Neural cell (in vitro differentiated cells): ENCODE results near the gene ZNF429.

Experiments
- EP300 ChIP-seq: fragments of 450-650 bp; conservative IDR thresholded peaks from 2 replicates; pipeline ENCODE4 v1.6.1; 2014; ENCODE audit warnings: antibody characterized with exemption, mild to moderate bottlenecking, moderate library complexity; ENCODE audit not compliant: poor library complexity, severe bottlenecking
- EZH2 ChIP-seq: fragments of 200-600, 300-800 bp; shearing (Covaris generic), sonication (generic); IDR thresholded peaks from 2 replicates; pipeline ENCODE4 v1.6.1; 2014; ENCODE audit warnings: antibody characterized with exemption, low read length, borderline replicate concordance, mild to moderate bottlenecking; ENCODE audit not compliant: insufficient read depth, poor library complexity, severe bottlenecking
- MXI1 ChIP-seq: fragments of 450-650 bp; conservative IDR thresholded peaks from 2 replicates; pipeline ENCODE4 v1.6.1; 2014; ENCODE audit warnings: antibody characterized with exemption, mild to moderate bottlenecking; ENCODE audit not compliant: poor library complexity, severe bottlenecking
- POLR2AphosphoS5 ChIP-seq: IDR thresholded peaks from 2 replicates; pipeline ENCODE4 v1.6.1; 2012
- RAD21 ChIP-seq: fragments of 450-650 bp; conservative IDR thresholded peaks from 2 replicates; pipeline ENCODE4 v1.6.1; 2014; ENCODE audit warnings: antibody characterized with exemption, mild to moderate bottlenecking, moderate library complexity
- TAF1 ChIP-seq: IDR thresholded peaks from 2 replicates; pipeline ENCODE4 v1.6.1; 2012; ENCODE audit warnings: low read depth
- TF ChIP-seq, protein P1 (sequence below): fragments of 450-650 bp; IDR thresholded peaks from 2 replicates; pipeline ENCODE4 v1.5.1; 2014; ENCODE audit warnings: antibody characterized with exemption, mild to moderate bottlenecking, moderate library complexity; ENCODE audit not compliant: poor library complexity, severe bottlenecking
- TF ChIP-seq, protein P2 (sequence below): IDR thresholded peaks from 2 replicates; pipeline ENCODE4 v1.6.1; 2012; ENCODE audit warnings: borderline replicate concordance

DNA sequence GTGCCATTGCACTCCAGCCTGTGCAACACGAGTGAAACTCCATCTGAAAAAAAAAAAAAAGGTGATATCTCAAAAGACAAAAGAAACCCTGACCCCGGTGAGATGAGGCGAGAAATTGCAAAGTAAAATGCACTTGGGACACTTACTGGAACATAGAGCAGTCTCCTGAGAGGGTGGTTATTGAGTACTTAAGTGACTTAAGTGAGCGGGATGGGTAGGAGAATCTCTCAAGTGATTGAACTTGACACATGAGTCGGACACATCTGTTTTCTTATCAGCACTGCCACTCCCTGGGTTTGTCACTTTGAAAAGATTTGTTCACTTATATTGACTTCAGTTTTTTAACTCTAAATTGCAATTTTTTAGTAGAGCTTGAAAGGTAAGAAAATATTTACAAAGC lies 2.8 kb downstream of the ZNF429 start:
- TF ChIP-seq, protein P1, sequence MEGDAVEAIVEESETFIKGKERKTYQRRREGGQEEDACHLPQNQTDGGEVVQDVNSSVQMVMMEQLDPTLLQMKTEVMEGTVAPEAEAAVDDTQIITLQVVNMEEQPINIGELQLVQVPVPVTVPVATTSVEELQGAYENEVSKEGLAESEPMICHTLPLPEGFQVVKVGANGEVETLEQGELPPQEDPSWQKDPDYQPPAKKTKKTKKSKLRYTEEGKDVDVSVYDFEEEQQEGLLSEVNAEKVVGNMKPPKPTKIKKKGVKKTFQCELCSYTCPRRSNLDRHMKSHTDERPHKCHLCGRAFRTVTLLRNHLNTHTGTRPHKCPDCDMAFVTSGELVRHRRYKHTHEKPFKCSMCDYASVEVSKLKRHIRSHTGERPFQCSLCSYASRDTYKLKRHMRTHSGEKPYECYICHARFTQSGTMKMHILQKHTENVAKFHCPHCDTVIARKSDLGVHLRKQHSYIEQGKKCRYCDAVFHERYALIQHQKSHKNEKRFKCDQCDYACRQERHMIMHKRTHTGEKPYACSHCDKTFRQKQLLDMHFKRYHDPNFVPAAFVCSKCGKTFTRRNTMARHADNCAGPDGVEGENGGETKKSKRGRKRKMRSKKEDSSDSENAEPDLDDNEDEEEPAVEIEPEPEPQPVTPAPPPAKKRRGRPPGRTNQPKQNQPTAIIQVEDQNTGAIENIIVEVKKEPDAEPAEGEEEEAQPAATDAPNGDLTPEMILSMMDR: no peak
- TF ChIP-seq POLR2AphosphoS5: no peak
- TF ChIP-seq MXI1: no peak
- no peak for TF ChIP-seq EZH2
- no peak for TF ChIP-seq TAF1
- TF ChIP-seq, protein P2, sequence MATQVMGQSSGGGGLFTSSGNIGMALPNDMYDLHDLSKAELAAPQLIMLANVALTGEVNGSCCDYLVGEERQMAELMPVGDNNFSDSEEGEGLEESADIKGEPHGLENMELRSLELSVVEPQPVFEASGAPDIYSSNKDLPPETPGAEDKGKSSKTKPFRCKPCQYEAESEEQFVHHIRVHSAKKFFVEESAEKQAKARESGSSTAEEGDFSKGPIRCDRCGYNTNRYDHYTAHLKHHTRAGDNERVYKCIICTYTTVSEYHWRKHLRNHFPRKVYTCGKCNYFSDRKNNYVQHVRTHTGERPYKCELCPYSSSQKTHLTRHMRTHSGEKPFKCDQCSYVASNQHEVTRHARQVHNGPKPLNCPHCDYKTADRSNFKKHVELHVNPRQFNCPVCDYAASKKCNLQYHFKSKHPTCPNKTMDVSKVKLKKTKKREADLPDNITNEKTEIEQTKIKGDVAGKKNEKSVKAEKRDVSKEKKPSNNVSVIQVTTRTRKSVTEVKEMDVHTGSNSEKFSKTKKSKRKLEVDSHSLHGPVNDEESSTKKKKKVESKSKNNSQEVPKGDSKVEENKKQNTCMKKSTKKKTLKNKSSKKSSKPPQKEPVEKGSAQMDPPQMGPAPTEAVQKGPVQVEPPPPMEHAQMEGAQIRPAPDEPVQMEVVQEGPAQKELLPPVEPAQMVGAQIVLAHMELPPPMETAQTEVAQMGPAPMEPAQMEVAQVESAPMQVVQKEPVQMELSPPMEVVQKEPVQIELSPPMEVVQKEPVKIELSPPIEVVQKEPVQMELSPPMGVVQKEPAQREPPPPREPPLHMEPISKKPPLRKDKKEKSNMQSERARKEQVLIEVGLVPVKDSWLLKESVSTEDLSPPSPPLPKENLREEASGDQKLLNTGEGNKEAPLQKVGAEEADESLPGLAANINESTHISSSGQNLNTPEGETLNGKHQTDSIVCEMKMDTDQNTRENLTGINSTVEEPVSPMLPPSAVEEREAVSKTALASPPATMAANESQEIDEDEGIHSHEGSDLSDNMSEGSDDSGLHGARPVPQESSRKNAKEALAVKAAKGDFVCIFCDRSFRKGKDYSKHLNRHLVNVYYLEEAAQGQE: no peak
- no peak for TF ChIP-seq EP300
- TF ChIP-seq RAD21: no peak
